HepG2 (cell line): Measurements from ENCODE around the gene ADCY9. TPM values are rescaled to one million over a fixed set of nuclear protein-coding genes. Genes with fewer than 3 reads are reported as not detected.

Source experiments
- ARHGAP35 ChIP-seq: sonication (generic); formaldehyde crosslinking; IDR thresholded peaks from 2 replicates; pipeline ENCODE4 v1.9.0; 2022; ENCODE audit warnings: mild to moderate bottlenecking, inconsistent platforms, moderate library complexity, missing genetic modification reagents, borderline replicate concordance
- ASH2L ChIP-seq: fragments of 300-600, 200-600 bp; sonication (generic); IDR thresholded peaks from 2 replicates; pipeline ENCODE4 v1.7.0; 2017; ENCODE audit warnings: low read depth, mild to moderate bottlenecking, moderate library complexity, mixed read lengths, low read length; ENCODE audit not compliant: insufficient read length
- CBX5 ChIP-seq: sonication (generic); formaldehyde crosslinking; IDR thresholded peaks from 2 replicates; pipeline ENCODE4 v1.4.0; 2020; ENCODE audit warnings: missing genetic modification reagents, borderline replicate concordance
- DNMT1 ChIP-seq: sonication (generic); formaldehyde crosslinking; IDR thresholded peaks from 2 replicates; pipeline ENCODE4 v1.5.1; 2020; ENCODE audit warnings: mild to moderate bottlenecking, missing genetic modification reagents
- HNRNPH1 ChIP-seq: fragments of 200-400 bp; formaldehyde crosslinking; optimal IDR thresholded peaks from 2 replicates; pipeline ENCODE3; 2017; ENCODE audit warnings: mild to moderate bottlenecking, low read depth, low read length
- KLF12 ChIP-seq: sonication (generic); formaldehyde crosslinking; IDR thresholded peaks from 2 replicates; pipeline ENCODE4 v1.4.0; 2020; ENCODE audit warnings: missing genetic modification reagents, borderline replicate concordance
- LBX2 ChIP-seq: sonication (generic); formaldehyde crosslinking; IDR thresholded peaks from 2 replicates; pipeline ENCODE4 v1.5.0; 2020; ENCODE audit warnings: missing genetic modification reagents, mild to moderate bottlenecking, borderline replicate concordance
- MAFF ChIP-seq: IDR thresholded peaks from 2 replicates; pipeline ENCODE4 v1.6.1; 2011; ENCODE audit warnings: low read depth, low read length, improper control_type of control experiment
- RAD21 ChIP-seq: fragments of 450-650 bp; formaldehyde crosslinking; IDR thresholded peaks from 2 replicates; pipeline ENCODE4 v1.5.0; 2020; ENCODE audit warnings: mild to moderate bottlenecking
- SPEN ChIP-seq: sonication (generic); formaldehyde crosslinking; IDR thresholded peaks from 2 replicates; pipeline ENCODE4 v1.5.1; 2020; ENCODE audit warnings: low read depth, mild to moderate bottlenecking, missing genetic modification reagents
- TEAD3 ChIP-seq: optimal IDR thresholded peaks from 2 replicates; pipeline ENCODE3; 2016; ENCODE audit warnings: borderline replicate concordance
- THAP7 ChIP-seq: sonication (generic); formaldehyde crosslinking; IDR thresholded peaks from 2 replicates; pipeline ENCODE4 v1.8.1; 2023; ENCODE audit warnings: mild to moderate bottlenecking, missing genetic modification reagents
- ZC3H4 ChIP-seq: sonication (generic); formaldehyde crosslinking; IDR thresholded peaks from 2 replicates; pipeline ENCODE4 v1.4.0; 2020; ENCODE audit warnings: missing genetic modification reagents, borderline replicate concordance
- ZNF207 ChIP-seq: fragments of 450-650 bp; IDR thresholded peaks from 2 replicates; pipeline ENCODE4 v1.6.1; 2016; ENCODE audit warnings: antibody characterized with exemption, borderline replicate concordance
- ZNF260 ChIP-seq: sonication (generic); formaldehyde crosslinking; IDR thresholded peaks from 2 replicates; pipeline ENCODE4 v1.4.0; 2020; ENCODE audit warnings: missing genetic modification reagents, low read depth, mild to moderate bottlenecking, borderline replicate concordance
- ZNF264 ChIP-seq: sonication (generic); formaldehyde crosslinking; IDR thresholded peaks from 2 replicates; pipeline ENCODE4 v1.4.0; 2020; ENCODE audit warnings: missing genetic modification reagents
- ZNF513 ChIP-seq: sonication (generic); formaldehyde crosslinking; conservative IDR thresholded peaks from 2 replicates; pipeline ENCODE4 v1.5.0; 2020; ENCODE audit warnings: missing genetic modification reagents
- ZNF652 ChIP-seq: IDR thresholded peaks from 2 replicates; pipeline ENCODE4 v1.6.1; 2016; ENCODE audit warnings: low read depth, borderline replicate concordance
- ZNF703 ChIP-seq: sonication (generic); formaldehyde crosslinking; IDR thresholded peaks from 2 replicates; pipeline ENCODE4 v1.5.1; 2020; ENCODE audit warnings: missing genetic modification reagents, mild to moderate bottlenecking, moderate library complexity, borderline replicate concordance
- ZSCAN30 ChIP-seq: sonication (generic); formaldehyde crosslinking; IDR thresholded peaks from 2 replicates; pipeline ENCODE4 v1.5.0; 2020; ENCODE audit warnings: mild to moderate bottlenecking, missing genetic modification reagents
- polyA plus RNA-seq, 8 experiments: library from polyadenylated mRNA; depleted of rRNA in 3 of 8; stranded (reverse) in 7 of 8; unstranded in 1 of 8; fragments of >200 nt; fragmentation: Illumina TruSeq in 4 of 8; extraction: Trizol in 4 of 8; gene quantifications; 2 replicates each; pipeline versions ENCODE4 v1.2.1 to v1.2.3, GENCODE V29; 2011 to 2016; ENCODE audit warnings: low read depth in 4 of 8, missing spikeins in 1 of 8, mixed read lengths in 1 of 8; ENCODE audit not compliant: insufficient read depth in 1 of 8
- total RNA-seq, 5 experiments: library from RNA; depleted of rRNA; stranded (reverse); fragments of >200 nt; fragmentation: Illumina TruSeq; extraction: Trizol; gene quantifications; 2 replicates each; pipeline ENCODE4 v1.2.3, GENCODE V29; 2016; ENCODE audit warnings: low read depth in 1 of 5
- TF ChIP-seq, protein P1 (sequence below): sonication (generic); formaldehyde crosslinking; IDR thresholded peaks from 2 replicates; pipeline ENCODE4 v1.5.1; 2020; ENCODE audit warnings: mild to moderate bottlenecking, missing genetic modification reagents, moderate library complexity

ADCY9 gene
- total and polyA plus RNA-seq, 2 of the 13 experiments (the other 11 are each of a cell fraction or from before 2014, with no cell fraction given), result 11.2 to 13.9 TPM

DNA sequence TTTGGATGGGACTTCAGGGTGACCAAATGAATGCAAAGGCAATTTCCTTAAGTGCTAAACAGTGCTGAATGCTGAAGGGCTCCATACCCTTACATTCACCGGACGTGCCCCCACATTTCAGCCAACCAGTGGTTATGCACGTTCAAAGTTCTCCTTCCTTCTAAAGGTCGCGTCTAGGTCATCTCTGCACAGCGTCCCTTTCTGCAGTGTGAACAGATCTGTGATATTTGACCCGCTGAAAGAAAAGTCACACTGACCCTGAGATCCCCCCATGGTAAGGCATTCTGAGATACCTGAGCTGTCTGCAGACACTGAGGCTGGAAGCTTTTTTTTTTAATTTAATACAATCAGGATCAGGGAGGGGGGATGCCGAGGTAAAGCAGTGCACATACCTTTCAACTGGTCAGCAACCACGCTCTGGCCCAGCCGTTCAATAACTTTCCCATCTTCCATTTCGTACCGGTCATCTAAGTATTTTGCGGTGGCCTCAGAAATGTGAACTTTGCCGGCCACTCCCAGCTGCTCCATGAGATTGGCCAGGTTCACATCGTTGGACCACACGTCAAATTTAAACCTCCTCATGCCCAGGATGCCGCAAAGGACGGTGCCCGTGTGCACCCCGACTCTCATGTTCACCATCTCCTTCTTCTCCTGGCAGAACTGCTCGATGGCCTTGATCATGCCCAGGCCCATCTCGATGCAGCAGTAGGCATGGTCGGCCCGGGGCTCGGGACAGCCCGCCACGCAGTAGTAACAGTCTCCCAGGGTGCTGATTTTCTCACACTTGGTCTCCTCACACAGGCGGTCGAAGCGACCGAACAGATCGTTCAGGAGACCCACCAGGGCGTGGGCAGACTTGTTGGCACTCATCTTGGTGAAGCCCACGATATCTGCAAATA, 2.6 kb downstream of the ADCY9 start (continued):
- no peak for TF ChIP-seq ZNF207
- TF ChIP-seq MAFF, result no peak
- TF ChIP-seq, protein P1, sequence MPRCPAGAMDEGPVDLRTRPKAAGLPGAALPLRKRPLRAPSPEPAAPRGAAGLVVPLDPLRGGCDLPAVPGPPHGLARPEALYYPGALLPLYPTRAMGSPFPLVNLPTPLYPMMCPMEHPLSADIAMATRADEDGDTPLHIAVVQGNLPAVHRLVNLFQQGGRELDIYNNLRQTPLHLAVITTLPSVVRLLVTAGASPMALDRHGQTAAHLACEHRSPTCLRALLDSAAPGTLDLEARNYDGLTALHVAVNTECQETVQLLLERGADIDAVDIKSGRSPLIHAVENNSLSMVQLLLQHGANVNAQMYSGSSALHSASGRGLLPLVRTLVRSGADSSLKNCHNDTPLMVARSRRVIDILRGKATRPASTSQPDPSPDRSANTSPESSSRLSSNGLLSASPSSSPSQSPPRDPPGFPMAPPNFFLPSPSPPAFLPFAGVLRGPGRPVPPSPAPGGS (CRISPR knock-in tag), result no peak
- 0 out of 2 replicates have a peak, but pooled peaks have one; percentile 24 for TF ChIP-seq CBX5 (CRISPR knock-in tag)
- peak; percentile 52 for TF ChIP-seq ASH2L
- TF ChIP-seq DNMT1 (CRISPR knock-in tag), result no peak
- peak; percentile 39; the same call in 1 of the 2 replicates for TF ChIP-seq SPEN (CRISPR knock-in tag)
- TF ChIP-seq HNRNPH1, result no peak
- TF ChIP-seq LBX2 (CRISPR knock-in tag), result no peak
- TF ChIP-seq ARHGAP35, result no peak
- TF ChIP-seq ZNF264, result 0 out of 2 replicates have a peak, but pooled peaks have one; percentile 59
- TF ChIP-seq ZNF260 (CRISPR knock-in tag), result no peak
- TF ChIP-seq THAP7 (CRISPR knock-in tag), result no peak
- no peak for TF ChIP-seq ZNF652 (CRISPR knock-in tag)
- peak; percentile 74 for TF ChIP-seq TEAD3
- no peak for TF ChIP-seq RAD21 (CRISPR knock-in tag)
- TF ChIP-seq ZSCAN30 (CRISPR knock-in tag), result no peak
- TF ChIP-seq KLF12 (CRISPR knock-in tag), result no peak
- no peak for TF ChIP-seq ZNF513 (CRISPR knock-in tag)
- no peak for TF ChIP-seq ZC3H4 (CRISPR knock-in tag)
- no peak for TF ChIP-seq ZNF703 (CRISPR knock-in tag)
